Endothelial cell of umbilical vein (primary cell): ENCODE results near the gene SP100.

ENCODE experiments used
- EZH2 ChIP-seq: IDR thresholded peaks from 2 replicates; pipeline ENCODE4 v1.6.1; 2012; ENCODE audit warnings: borderline replicate concordance, low read depth, mild to moderate bottlenecking, moderate library complexity, low read length, inconsistent platforms; ENCODE audit not compliant: severe bottlenecking
- FOS ChIP-seq: IDR thresholded peaks from 2 replicates; pipeline ENCODE4 v1.6.1; 2011; ENCODE audit warnings: mild to moderate bottlenecking, low read length, moderate library complexity, borderline replicate concordance; ENCODE audit not compliant: insufficient read depth
- GATA2 ChIP-seq: IDR thresholded peaks from 2 replicates; pipeline ENCODE4 v1.7.0; 2011; ENCODE audit warnings: low read depth, mild to moderate bottlenecking, moderate library complexity, mixed read lengths, low read length; ENCODE audit not compliant: insufficient read length, insufficient read depth
- JUN ChIP-seq: IDR thresholded peaks from 2 replicates; pipeline ENCODE4 v1.6.1; 2011; ENCODE audit warnings: borderline replicate concordance, low read depth; ENCODE audit not compliant: insufficient read length, insufficient read depth
- MYC ChIP-seq: IDR thresholded peaks from one replicate; pipeline ENCODE4 v1.6.1; 2011; ENCODE audit warnings: mild to moderate bottlenecking, low read depth, low read length
- POLR2A ChIP-seq: IDR thresholded peaks from 2 replicates; pipeline ENCODE4 v1.6.1; 2012; ENCODE audit warnings: low read depth, mild to moderate bottlenecking, control low read depth, low read length
- POLR2AphosphoS5 ChIP-seq: IDR thresholded peaks from 2 replicates; pipeline ENCODE4 v1.6.1; 2012; ENCODE audit warnings: low read depth, mild to moderate bottlenecking, control low read depth, low read length, moderate library complexity; ENCODE audit not compliant: insufficient read depth
- TF ChIP-seq, protein P1 (sequence below), 2 donors: IDR thresholded peaks; 1 replicate in 1 of 2; 2 replicates in 1 of 2; pipeline ENCODE4 v1.5.1; 2011; ENCODE audit warnings: low read length in 2 of 2, mild to moderate bottlenecking in 2 of 2, moderate library complexity in 2 of 2, control low read depth in 1 of 2, inconsistent platforms in 1 of 2, low read depth in 1 of 2; ENCODE audit not compliant: insufficient read depth in 1 of 2; ENCODE audit errors: extremely low read depth in 1 of 2
- TF ChIP-seq, protein P2 (sequence below): IDR thresholded peaks from 2 replicates; pipeline ENCODE4 v1.6.1; 2011; ENCODE audit not compliant: insufficient read depth, insufficient read length

DNA sequence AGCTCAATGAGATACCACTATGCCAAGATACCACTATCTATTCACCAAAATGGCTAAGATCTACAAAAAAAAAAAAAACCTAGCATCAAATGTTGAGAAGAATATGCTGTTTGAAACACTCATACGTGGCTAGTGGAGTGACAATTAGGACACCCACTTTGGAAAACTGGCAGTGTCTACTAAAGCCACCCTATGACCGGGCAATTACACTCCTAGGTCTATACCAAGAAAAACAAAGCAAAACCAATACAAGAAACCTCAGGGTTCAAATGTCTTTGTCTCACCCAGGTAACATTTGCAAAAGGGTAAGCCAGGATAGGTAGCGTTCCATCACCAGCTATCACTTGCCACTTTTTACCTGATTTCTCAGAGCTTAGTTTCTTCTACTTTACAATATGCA lies 173.0 kb downstream of the SP100 start:
- no peak for TF ChIP-seq POLR2AphosphoS5
- TF ChIP-seq POLR2A = no peak
- TF ChIP-seq, protein P1, sequence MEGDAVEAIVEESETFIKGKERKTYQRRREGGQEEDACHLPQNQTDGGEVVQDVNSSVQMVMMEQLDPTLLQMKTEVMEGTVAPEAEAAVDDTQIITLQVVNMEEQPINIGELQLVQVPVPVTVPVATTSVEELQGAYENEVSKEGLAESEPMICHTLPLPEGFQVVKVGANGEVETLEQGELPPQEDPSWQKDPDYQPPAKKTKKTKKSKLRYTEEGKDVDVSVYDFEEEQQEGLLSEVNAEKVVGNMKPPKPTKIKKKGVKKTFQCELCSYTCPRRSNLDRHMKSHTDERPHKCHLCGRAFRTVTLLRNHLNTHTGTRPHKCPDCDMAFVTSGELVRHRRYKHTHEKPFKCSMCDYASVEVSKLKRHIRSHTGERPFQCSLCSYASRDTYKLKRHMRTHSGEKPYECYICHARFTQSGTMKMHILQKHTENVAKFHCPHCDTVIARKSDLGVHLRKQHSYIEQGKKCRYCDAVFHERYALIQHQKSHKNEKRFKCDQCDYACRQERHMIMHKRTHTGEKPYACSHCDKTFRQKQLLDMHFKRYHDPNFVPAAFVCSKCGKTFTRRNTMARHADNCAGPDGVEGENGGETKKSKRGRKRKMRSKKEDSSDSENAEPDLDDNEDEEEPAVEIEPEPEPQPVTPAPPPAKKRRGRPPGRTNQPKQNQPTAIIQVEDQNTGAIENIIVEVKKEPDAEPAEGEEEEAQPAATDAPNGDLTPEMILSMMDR (IDR thresholded peaks at IDR 0.05; ENCODE audit: extremely low read depth in 1 of 2, insufficient read depth in 1 of 2, low read depth in 1 of 2, low read length in 2 of 2) = no peak
- no peak for TF ChIP-seq GATA2
- TF ChIP-seq JUN = no peak
- no peak for TF ChIP-seq EZH2
- no peak for TF ChIP-seq MYC
- TF ChIP-seq, protein P2, sequence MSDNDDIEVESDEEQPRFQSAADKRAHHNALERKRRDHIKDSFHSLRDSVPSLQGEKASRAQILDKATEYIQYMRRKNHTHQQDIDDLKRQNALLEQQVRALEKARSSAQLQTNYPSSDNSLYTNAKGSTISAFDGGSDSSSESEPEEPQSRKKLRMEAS = no peak
- no peak for TF ChIP-seq FOS
